Neural cell (in vitro differentiated cells): ENCODE data around the gene S100P. TPM values are rescaled to one million over a fixed set of nuclear protein-coding genes. Genes with fewer than 3 reads are reported as not detected.

ENCODE experiments used
- H2AFZ ChIP-seq: fragments of 200-600, 300-800 bp; sonication (generic), shearing (Covaris generic); 2 replicates; pipeline ENCODE4 v1.6.0; 2014; ENCODE audit warnings: low read depth, mild to moderate bottlenecking, antibody characterized with exemption, low read length, moderate library complexity
- H3F3A ChIP-seq: fragments of 200-600 bp; shearing (Covaris generic); 2 replicates; pipeline ENCODE4 v1.6.1; 2016; ENCODE audit warnings: mild to moderate bottlenecking, moderate library complexity, mixed read lengths, antibody characterized with exemption, low read length; ENCODE audit not compliant: insufficient read depth, poor library complexity, severe bottlenecking
- H3K27ac ChIP-seq: fragments of 200-600, 300-800 bp; sonication (generic), shearing (Covaris generic); 2 replicates; pipeline ENCODE4 v1.5.1; 2014; ENCODE audit warnings: mild to moderate bottlenecking, low read length, moderate library complexity
- H3K27me3 ChIP-seq: fragments of 300-800, 200-600 bp; sonication (generic), shearing (Covaris generic); 2 replicates; pipeline ENCODE4 v1.6.0; 2014; ENCODE audit warnings: mild to moderate bottlenecking, low read depth, low read length, moderate library complexity; ENCODE audit not compliant: insufficient read depth
- H3K36me3 ChIP-seq: fragments of 300-800, 200-600 bp; sonication (generic), shearing (Covaris generic); 2 replicates; pipeline ENCODE4 v1.5.1; 2014; ENCODE audit warnings: mild to moderate bottlenecking, antibody characterized with exemption, low read length, moderate library complexity; ENCODE audit not compliant: insufficient read depth
- H3K4me2 ChIP-seq: fragments of 300-800, 200-600 bp; sonication (generic), shearing (Covaris generic); 2 replicates; pipeline ENCODE4 v1.6.0; 2014; ENCODE audit warnings: mild to moderate bottlenecking, low read length
- H3K4me3 ChIP-seq: fragments of 300-800, 200-600 bp; sonication (generic), shearing (Covaris generic); 2 replicates; pipeline ENCODE4 v1.5.1; 2014; ENCODE audit warnings: mild to moderate bottlenecking, low read length, moderate library complexity
- H3K79me2 ChIP-seq: fragments of 200-600 bp; shearing (Covaris generic); replicated peaks from 2 replicates; pipeline ENCODE4 v1.6.0; 2014; ENCODE audit warnings: mild to moderate bottlenecking, low read length, moderate library complexity; ENCODE audit not compliant: insufficient read depth
- H3K9ac ChIP-seq: fragments of 300-800, 200-600 bp; sonication (generic), shearing (Covaris generic); 2 replicates; pipeline ENCODE4 v1.6.1; 2016; ENCODE audit warnings: mild to moderate bottlenecking, low read length, mixed read lengths
- H3K9me2 ChIP-seq: fragments of 200-600 bp; shearing (Covaris generic); 2 replicates; pipeline ENCODE4 v1.6.1; 2016; ENCODE audit warnings: mild to moderate bottlenecking, low read length, mixed read lengths; ENCODE audit not compliant: insufficient read depth
- H3K9me3 ChIP-seq: fragments of 200-600, 300-800 bp; sonication (generic), shearing (Covaris generic); 2 replicates; pipeline ENCODE4 v1.6.1; 2016; ENCODE audit warnings: mild to moderate bottlenecking, mixed run types, low read length, moderate library complexity, mixed read lengths
- H4K20me1 ChIP-seq: fragments of 200-600 bp; shearing (Covaris generic); 2 replicates; pipeline ENCODE4 v1.6.1; 2016; ENCODE audit warnings: mild to moderate bottlenecking, mixed run types; ENCODE audit not compliant: insufficient read depth
- EP300 ChIP-seq: fragments of 450-650 bp; conservative IDR thresholded peaks from 2 replicates; pipeline ENCODE4 v1.6.1; 2014; ENCODE audit warnings: antibody characterized with exemption, mild to moderate bottlenecking, moderate library complexity; ENCODE audit not compliant: poor library complexity, severe bottlenecking
- EZH2 ChIP-seq: fragments of 200-600, 300-800 bp; shearing (Covaris generic), sonication (generic); IDR thresholded peaks from 2 replicates; pipeline ENCODE4 v1.6.1; 2014; ENCODE audit warnings: antibody characterized with exemption, low read length, borderline replicate concordance, mild to moderate bottlenecking; ENCODE audit not compliant: insufficient read depth, poor library complexity, severe bottlenecking
- MXI1 ChIP-seq: fragments of 450-650 bp; conservative IDR thresholded peaks from 2 replicates; pipeline ENCODE4 v1.6.1; 2014; ENCODE audit warnings: antibody characterized with exemption, mild to moderate bottlenecking; ENCODE audit not compliant: poor library complexity, severe bottlenecking
- POLR2AphosphoS5 ChIP-seq: IDR thresholded peaks from 2 replicates; pipeline ENCODE4 v1.6.1; 2012
- RAD21 ChIP-seq: fragments of 450-650 bp; conservative IDR thresholded peaks from 2 replicates; pipeline ENCODE4 v1.6.1; 2014; ENCODE audit warnings: antibody characterized with exemption, mild to moderate bottlenecking, moderate library complexity
- SMC3 ChIP-seq: fragments of 450-650 bp; conservative IDR thresholded peaks from 2 replicates; pipeline ENCODE4 v1.6.1; 2014; ENCODE audit warnings: antibody characterized with exemption, mild to moderate bottlenecking, moderate library complexity; ENCODE audit not compliant: poor library complexity
- TAF1 ChIP-seq: IDR thresholded peaks from 2 replicates; pipeline ENCODE4 v1.6.1; 2012; ENCODE audit warnings: low read depth
- polyA plus RNA-seq: library from polyadenylated mRNA; depleted of rRNA; stranded (reverse); fragments of >200 nt; gene quantifications from 2 replicates; pipeline ENCODE4 v1.2.3, GENCODE V29; 2014
- TF ChIP-seq, protein P1 (sequence below): fragments of 450-650 bp; IDR thresholded peaks from 2 replicates; pipeline ENCODE4 v1.5.1; 2014; ENCODE audit warnings: antibody characterized with exemption, mild to moderate bottlenecking, moderate library complexity; ENCODE audit not compliant: poor library complexity, severe bottlenecking
- TF ChIP-seq, protein P2 (sequence below): IDR thresholded peaks from 2 replicates; pipeline ENCODE4 v1.6.1; 2012; ENCODE audit warnings: borderline replicate concordance

S100P gene
- polyA plus RNA-seq, 1 donor from 2014 or later = not detected

DNA sequence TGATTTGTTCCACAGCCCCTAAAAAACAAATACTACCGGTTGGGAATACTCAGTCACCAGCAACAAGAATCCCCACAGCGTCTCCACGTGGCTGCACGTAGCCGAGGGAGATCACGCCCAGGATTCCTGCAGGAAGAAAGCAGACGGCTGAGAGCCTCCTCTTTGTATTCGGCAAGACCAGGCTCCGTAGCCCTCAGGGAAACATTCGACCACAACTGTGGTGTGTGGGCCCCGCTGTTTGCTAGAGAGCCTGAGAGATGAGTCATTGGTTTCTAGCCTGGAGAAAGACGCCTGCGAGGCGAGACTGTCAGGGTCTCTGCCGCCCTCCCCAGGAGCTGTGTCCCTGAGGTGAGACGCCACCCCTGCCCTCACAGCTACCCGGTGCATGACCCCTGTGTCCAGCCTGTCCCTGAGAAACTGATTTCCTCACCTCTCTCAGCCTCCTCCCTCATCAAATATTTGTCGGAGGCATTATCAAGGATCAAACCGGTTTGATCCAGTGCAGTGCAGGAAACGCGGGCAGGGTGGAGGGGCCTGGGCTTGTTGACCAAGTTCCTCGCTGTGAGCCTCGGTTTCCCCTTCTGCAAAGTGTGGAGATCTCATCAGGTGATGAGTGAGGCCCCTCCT is 4.7 kb upstream of the S100P start:
- Histone ChIP-seq H3K79me2 (no peaks in the 10 kb centered on the region), H3K27me3 (no peaks in the 10 kb centered on the region), H3F3A (no peaks in the 10 kb centered on the region), H4K20me1 (no peaks in the 10 kb centered on the region), H3K27ac (no peak overlapping the region), H3K9me3 (no peaks in the 10 kb centered on the region), H3K4me2 (no peak overlapping the region), H3K36me3 (no peaks in the 10 kb centered on the region), H2AFZ (no peak overlapping the region), H3K4me3 (no peak overlapping the region), H3K9me2 (no peaks in the 10 kb centered on the region), H3K9ac (no peak overlapping the region)
- no peak for TF ChIP-seq POLR2AphosphoS5
- TF ChIP-seq SMC3 = no peak
- TF ChIP-seq RAD21 = no peak
- TF ChIP-seq TAF1 = no peak
- TF ChIP-seq, protein P1, sequence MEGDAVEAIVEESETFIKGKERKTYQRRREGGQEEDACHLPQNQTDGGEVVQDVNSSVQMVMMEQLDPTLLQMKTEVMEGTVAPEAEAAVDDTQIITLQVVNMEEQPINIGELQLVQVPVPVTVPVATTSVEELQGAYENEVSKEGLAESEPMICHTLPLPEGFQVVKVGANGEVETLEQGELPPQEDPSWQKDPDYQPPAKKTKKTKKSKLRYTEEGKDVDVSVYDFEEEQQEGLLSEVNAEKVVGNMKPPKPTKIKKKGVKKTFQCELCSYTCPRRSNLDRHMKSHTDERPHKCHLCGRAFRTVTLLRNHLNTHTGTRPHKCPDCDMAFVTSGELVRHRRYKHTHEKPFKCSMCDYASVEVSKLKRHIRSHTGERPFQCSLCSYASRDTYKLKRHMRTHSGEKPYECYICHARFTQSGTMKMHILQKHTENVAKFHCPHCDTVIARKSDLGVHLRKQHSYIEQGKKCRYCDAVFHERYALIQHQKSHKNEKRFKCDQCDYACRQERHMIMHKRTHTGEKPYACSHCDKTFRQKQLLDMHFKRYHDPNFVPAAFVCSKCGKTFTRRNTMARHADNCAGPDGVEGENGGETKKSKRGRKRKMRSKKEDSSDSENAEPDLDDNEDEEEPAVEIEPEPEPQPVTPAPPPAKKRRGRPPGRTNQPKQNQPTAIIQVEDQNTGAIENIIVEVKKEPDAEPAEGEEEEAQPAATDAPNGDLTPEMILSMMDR = no peak
- TF ChIP-seq EP300 = no peak
- TF ChIP-seq MXI1 = no peak
- TF ChIP-seq EZH2 = no peak
- TF ChIP-seq, protein P2, sequence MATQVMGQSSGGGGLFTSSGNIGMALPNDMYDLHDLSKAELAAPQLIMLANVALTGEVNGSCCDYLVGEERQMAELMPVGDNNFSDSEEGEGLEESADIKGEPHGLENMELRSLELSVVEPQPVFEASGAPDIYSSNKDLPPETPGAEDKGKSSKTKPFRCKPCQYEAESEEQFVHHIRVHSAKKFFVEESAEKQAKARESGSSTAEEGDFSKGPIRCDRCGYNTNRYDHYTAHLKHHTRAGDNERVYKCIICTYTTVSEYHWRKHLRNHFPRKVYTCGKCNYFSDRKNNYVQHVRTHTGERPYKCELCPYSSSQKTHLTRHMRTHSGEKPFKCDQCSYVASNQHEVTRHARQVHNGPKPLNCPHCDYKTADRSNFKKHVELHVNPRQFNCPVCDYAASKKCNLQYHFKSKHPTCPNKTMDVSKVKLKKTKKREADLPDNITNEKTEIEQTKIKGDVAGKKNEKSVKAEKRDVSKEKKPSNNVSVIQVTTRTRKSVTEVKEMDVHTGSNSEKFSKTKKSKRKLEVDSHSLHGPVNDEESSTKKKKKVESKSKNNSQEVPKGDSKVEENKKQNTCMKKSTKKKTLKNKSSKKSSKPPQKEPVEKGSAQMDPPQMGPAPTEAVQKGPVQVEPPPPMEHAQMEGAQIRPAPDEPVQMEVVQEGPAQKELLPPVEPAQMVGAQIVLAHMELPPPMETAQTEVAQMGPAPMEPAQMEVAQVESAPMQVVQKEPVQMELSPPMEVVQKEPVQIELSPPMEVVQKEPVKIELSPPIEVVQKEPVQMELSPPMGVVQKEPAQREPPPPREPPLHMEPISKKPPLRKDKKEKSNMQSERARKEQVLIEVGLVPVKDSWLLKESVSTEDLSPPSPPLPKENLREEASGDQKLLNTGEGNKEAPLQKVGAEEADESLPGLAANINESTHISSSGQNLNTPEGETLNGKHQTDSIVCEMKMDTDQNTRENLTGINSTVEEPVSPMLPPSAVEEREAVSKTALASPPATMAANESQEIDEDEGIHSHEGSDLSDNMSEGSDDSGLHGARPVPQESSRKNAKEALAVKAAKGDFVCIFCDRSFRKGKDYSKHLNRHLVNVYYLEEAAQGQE = no peak

DNA sequence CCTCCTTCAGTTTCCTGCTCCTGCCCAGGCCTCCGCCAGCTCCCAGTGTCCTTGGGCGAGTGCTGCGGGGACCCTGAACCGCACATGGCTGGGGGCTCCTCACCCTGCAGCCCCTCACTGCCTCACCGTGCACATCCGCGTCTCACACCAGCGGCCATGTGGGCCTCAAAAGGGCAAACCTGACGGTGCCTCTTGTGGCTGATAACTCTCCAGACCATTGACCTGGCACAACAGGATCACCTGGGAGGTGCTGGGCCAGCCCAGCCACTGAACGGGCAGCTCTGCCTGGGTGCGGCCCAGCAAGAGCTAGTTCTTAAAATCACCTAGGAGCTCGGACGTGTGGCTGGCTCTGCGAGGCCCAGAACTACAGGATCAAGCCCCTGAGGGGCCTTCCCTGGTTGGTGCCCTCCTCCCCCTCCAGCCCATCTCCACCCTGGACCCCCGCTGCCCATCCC is 4.1 kb upstream of the S100P start:
- no peak overlapping the region for H2AFZ ChIP-seq

More for the DNA sequence above, 4.1 kb upstream of the S100P start:
- Histone ChIP-seq H3K27me3 (no peaks in the 10 kb centered on the region), H3K79me2 (no peaks in the 10 kb centered on the region), H3K9ac (no peak overlapping the region), H3K27ac (no peak overlapping the region), H3K4me2 (no peak overlapping the region), H3K9me2 (no peaks in the 10 kb centered on the region), H3K9me3 (no peaks in the 10 kb centered on the region), H4K20me1 (no peaks in the 10 kb centered on the region), H3F3A (no peaks in the 10 kb centered on the region), H3K4me3 (no peak overlapping the region), H3K36me3 (no peaks in the 10 kb centered on the region)
- no peak for TF ChIP-seq MXI1
- no peak for TF ChIP-seq EZH2
- TF ChIP-seq EP300 = no peak
- TF ChIP-seq, protein P1 = no peak
- TF ChIP-seq RAD21 = no peak
- no peak for TF ChIP-seq SMC3
- TF ChIP-seq, protein P2 = no peak
- TF ChIP-seq TAF1 = no peak
- TF ChIP-seq POLR2AphosphoS5 = no peak
